PFSK-1 (cell line): ENCODE measurements around the gene STRN3.

ENCODE experiments used
- FOXP2 ChIP-seq: optimal IDR thresholded peaks from 2 replicates; pipeline ENCODE3; 2011; ENCODE audit warnings: borderline replicate concordance, control low read depth, inconsistent platforms; ENCODE audit not compliant: insufficient read depth; ENCODE audit errors: extremely low read length, extremely low read depth
- POLR2AphosphoS5 ChIP-seq: IDR thresholded peaks from 2 replicates; pipeline ENCODE4 v1.6.1; 2012; ENCODE audit warnings: low read depth, mild to moderate bottlenecking, control low read depth, low read length, moderate library complexity
- SIN3A ChIP-seq: IDR thresholded peaks from 2 replicates; pipeline ENCODE4 v1.6.1; 2012; ENCODE audit warnings: mild to moderate bottlenecking, low read length, moderate library complexity, borderline replicate concordance; ENCODE audit not compliant: insufficient read depth
- TAF1 ChIP-seq: IDR thresholded peaks from 2 replicates; pipeline ENCODE4 v1.6.1; 2012; ENCODE audit warnings: low read length, control low read depth, borderline replicate concordance; ENCODE audit not compliant: insufficient read depth
- TF ChIP-seq, protein P1 (sequence below), 2 experiments: IDR thresholded peaks; 2 replicates each; pipeline versions ENCODE4 v1.6.1 to v1.8.0; 2011 to 2012; ENCODE audit warnings: low read depth in 2 of 2, low read length in 2 of 2, control low read depth in 1 of 2, inconsistent platforms in 1 of 2, mild to moderate bottlenecking in 1 of 2, moderate library complexity in 1 of 2; ENCODE audit not compliant: insufficient read depth in 1 of 2

STRN3 gene

DNA sequence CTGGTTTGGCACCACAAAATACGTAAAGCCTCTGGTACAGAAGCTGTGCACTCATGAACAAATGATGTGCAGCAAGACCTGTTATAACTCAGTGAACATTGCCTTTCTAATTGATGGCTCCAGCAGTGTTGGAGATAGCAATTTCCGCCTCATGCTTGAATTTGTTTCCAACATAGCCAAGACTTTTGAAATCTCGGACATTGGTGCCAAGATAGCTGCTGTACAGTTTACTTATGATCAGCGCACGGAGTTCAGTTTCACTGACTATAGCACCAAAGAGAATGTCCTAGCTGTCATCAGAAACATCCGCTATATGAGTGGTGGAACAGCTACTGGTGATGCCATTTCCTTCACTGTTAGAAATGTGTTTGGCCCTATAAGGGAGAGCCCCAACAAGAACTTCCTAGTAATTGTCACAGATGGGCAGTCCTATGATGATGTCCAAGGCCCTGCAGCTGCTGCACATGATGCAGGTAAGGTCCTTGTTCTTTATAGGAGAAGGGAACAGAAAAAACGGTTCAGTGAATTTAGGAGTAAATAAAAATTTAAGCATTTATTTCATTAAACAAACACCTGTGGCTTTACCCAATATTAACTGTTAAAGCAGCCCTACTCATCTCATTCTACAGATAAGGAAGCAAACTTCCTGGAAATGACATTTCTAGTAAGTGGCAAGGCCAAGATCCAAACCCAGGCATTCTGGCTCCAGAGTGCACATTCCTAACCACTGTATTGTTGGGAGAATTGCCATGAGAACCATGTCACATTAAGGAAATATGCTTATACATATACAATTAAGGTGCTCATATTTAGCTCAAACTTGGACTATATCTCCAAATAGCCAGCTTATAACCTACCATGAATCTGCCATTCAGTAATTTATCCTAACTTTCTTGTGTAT is 140.1 kb downstream of the STRN3 start:
- TF ChIP-seq POLR2AphosphoS5 (no peak), FOXP2 (no peak), TAF1 (no peak), SIN3A (no peak)
- TF ChIP-seq, protein P1, sequence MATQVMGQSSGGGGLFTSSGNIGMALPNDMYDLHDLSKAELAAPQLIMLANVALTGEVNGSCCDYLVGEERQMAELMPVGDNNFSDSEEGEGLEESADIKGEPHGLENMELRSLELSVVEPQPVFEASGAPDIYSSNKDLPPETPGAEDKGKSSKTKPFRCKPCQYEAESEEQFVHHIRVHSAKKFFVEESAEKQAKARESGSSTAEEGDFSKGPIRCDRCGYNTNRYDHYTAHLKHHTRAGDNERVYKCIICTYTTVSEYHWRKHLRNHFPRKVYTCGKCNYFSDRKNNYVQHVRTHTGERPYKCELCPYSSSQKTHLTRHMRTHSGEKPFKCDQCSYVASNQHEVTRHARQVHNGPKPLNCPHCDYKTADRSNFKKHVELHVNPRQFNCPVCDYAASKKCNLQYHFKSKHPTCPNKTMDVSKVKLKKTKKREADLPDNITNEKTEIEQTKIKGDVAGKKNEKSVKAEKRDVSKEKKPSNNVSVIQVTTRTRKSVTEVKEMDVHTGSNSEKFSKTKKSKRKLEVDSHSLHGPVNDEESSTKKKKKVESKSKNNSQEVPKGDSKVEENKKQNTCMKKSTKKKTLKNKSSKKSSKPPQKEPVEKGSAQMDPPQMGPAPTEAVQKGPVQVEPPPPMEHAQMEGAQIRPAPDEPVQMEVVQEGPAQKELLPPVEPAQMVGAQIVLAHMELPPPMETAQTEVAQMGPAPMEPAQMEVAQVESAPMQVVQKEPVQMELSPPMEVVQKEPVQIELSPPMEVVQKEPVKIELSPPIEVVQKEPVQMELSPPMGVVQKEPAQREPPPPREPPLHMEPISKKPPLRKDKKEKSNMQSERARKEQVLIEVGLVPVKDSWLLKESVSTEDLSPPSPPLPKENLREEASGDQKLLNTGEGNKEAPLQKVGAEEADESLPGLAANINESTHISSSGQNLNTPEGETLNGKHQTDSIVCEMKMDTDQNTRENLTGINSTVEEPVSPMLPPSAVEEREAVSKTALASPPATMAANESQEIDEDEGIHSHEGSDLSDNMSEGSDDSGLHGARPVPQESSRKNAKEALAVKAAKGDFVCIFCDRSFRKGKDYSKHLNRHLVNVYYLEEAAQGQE (IDR thresholded peaks at IDR 0.05; ENCODE audit: insufficient read depth in 1 of 2, low read depth in 2 of 2, low read length in 2 of 2) = no peak

DNA sequence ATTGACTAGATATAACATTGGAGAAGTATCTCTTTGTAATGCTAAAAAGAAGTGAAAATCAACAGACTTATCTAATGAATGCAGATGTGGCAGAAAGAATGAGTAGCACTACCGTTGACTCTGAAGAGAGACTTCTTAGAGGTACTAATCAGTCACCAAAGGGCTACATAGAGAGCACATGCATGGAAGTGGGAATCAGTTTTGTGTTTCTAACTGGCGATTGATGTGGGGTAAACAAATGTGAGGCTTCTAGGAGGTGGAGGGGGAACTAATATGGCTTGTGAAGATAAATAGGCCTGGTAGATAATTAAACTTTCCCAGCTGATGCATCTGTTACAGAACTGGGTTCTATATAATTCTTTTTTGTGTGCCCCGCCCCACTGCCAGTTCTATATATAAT is 141.3 kb downstream of the STRN3 start:
- TF ChIP-seq POLR2AphosphoS5 (no peak), FOXP2 (no peak), TAF1 (no peak), SIN3A (no peak)
- TF ChIP-seq, protein P1 (IDR thresholded peaks at IDR 0.05; ENCODE audit: insufficient read depth in 1 of 2, low read depth in 2 of 2, low read length in 2 of 2) = no peak

DNA sequence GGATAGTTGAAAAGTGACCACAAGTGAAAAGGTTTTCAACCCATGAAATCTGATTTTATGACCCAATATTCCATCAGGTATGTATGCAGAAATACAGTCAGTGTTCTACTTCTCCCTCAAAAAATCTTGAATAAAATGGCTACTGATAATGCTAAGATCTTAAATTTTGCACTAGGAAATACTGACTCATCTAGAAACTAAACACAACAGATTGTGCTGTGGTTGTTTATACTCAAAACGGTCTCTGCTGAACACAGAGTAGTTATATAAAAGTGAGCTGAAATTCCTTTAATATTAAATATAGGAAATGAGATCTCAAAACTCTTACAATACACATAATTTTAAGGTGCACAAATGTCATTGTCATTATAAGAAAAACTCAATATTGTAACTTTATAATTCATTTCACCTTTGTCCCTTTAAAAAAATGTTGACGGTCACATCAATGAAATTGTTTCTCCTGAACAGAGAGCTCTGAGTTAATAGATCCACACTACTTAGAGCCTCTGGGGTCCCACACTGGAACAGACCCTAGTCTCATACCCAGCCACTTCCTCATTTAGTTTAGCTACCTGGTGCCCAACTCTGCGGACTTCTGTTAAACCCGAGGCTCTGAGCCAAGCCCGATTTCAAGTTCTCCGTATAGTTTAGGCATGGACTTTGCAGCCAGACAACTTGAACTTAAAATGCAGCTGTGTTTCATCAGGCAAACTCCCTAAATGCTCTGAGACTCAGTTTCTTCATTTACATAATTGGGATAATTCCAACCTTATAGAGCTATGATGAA is 142.5 kb downstream of the STRN3 start:
- TF ChIP-seq TAF1 = no peak
- no peak for TF ChIP-seq POLR2AphosphoS5
- TF ChIP-seq, protein P1 (IDR thresholded peaks at IDR 0.05; ENCODE audit: insufficient read depth in 1 of 2, low read depth in 2 of 2, low read length in 2 of 2) = no peak
- no peak for TF ChIP-seq SIN3A
- TF ChIP-seq FOXP2 = no peak

DNA sequence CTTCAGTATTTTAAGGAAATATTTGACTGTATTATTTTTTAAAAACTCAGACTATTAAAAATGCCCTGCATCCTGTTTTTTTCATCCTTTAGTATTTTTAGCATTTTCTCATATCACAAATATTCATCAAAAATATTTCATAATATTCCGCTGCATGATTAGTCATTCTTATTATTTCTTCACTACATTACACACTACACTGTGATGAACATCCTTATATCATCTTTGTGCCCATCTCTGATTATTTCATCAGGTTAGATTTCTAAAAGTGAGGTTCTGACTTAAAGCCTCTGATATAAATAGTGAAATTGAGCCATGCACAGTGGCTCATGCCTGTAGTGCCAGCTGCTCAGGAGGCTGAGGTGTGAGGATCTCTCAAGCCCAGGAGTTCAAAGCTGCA is 143.7 kb downstream of the STRN3 start:
- no peak for TF ChIP-seq SIN3A
- no peak for TF ChIP-seq POLR2AphosphoS5
- TF ChIP-seq TAF1 = no peak
- no peak for TF ChIP-seq FOXP2
- TF ChIP-seq, protein P1 (IDR thresholded peaks at IDR 0.05; ENCODE audit: insufficient read depth in 1 of 2, low read depth in 2 of 2, low read length in 2 of 2) = no peak
